ENCODE results near the gene CERCAM.
A peak's percentile ranks its signal among the peaks of the same experiment; 100 is the strongest.
"Not testable (repeated sequence)": the region's sequence is repeated elsewhere in the genome, so short reads cannot be mapped to it uniquely, and the experiment has no call there.

The CERCAM gene

DNA sequence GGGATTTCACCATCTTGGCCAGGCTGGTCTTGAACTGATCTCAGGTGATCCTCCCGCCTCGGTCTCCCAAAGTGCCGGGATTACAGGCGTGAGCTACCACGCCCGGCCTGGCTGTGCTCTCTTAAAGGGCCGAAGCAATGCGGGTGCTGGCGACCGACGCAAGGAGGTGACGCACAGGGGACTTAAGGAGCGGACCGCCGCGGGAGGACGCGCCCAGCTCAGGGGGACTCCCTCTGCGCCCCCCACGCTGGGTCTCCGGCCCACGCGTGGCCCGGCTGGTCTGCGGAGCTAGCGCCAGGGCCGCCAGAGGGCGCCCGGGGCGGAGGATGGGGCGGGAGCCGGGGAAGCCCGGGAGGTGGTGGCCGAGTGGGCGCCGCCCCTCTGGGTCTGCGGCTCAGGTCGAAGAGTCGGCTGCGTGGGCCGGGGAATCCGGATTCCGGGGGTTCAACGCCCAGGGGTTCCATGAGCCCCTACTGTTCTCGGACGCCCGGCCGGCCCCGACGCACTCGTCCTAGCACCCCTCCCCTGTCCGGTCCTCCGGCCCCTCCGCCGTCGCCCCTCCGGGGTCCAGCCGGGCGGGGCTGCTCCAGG, 502 bp upstream of the CERCAM start:
- no peak for DNase-seq

- no peak for DNase-seq
Observed at GRCh38 chr9:128421482-128421996, 882 bp downstream of the CERCAM start.

DNA sequence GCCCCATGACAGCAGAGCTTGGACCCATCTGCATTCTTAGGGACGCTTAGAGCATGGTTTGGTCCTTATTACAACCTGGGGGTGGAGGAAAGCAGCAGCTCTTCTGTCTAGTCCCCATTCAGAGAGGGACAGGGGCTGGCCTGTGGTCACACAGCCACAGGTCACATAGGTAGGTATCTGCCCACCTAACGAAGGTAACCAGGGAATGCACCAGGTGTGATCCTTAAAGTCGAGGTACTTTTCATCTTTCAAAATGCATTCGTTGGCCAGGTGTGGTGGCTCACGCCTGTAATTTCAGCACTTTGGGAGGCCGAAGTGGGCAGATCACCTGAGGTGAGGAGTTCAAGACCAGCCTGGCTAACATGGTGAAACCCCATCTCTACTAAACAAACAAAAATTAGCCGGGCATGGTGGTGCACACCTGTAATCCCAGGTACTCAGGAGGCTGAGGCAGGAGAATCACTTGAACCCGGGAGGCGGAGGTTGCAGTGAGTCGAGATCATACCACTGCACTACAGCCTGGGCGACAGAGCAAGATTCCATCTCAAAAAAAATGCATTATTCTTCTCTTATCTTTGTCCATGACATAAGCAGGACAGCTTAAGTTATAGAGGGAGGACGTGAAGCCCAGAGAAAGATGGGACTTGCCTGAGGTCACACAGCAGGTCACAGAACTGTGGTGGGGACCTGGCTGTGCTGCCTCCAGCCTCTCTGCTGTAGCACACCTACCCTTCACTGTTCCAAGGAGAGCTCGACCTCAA, 1.5 kb downstream of the CERCAM start:
- not testable (repeated sequence) for DNase-seq

DNA sequence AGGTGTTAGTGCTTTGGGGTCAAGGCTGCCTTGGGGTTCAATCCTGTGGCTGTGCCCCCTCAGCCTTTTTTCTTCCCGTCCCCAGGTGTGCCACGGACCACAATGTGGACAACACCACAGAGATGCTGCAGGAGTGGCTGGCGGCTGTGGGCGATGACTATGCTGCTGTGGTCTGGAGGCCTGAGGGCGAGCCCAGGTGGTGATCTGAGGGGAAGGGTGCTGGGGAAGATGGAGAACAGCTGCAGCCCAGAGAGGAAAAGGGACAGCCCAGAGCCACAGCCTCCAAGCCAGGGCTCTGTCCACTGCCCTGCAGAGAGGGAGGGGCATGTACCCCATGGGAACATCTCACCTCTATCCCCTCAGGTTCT, 2.1 kb downstream of the CERCAM start:
- DNase-seq = no peak

GRCh38 chr9:128423356-128423755, 2.7 kb downstream of the CERCAM start:
- not testable (repeated sequence) for DNase-seq

- no peak for DNase-seq
Observed at GRCh38 chr9:128424268-128424780, 3.7 kb downstream of the CERCAM start.

- DNase-seq = no peak
Observed at GRCh38 chr9:128428644-128429512, 8.2 kb downstream of the CERCAM start.

DNA sequence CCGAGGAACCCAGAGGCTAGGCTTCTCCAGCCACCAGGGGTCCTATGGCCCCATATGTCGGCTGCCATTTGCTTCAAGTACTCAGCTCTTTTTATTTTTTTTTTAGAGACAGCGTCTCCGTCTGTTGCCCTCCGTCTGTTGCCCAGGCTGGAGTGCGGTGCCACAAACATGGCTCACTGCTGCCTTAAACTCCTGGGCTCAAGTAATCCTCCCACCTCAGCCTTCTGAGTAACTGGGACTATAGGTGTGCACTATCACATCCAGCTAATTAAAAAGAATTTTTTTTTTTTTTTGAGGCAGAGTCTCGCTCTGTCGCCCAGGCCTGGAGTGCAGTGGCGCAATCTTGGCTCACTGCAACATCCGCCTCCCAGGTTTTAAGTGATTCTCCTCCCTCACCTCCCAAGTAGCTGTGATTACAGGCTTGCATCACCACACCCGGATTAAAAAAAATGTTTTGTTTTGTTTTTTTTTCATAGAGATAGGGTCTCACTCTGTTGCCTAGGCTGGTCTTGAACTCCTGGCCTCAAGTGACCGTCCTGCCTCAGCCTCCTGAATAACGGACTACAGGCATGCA, 8.9 kb downstream of the CERCAM start:
- no peak for DNase-seq

DNA sequence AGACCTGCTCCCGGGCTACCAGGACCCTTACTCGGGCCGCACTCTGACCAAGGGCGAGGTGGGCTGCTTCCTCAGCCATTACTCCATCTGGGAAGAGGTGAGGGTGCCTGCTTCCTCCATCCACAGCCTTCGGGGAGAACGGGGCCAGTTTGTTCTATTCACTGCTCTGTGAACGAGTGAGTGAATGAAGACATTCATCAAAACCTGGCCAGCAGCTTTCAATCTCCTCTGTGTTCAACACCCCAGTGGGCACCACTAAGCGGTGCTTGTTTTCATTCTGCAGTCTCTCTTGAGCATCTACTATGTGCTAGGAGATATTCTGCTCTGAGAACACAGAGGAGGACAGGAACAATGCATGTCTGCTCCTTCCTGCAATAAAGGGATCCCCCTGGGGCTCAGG, 10.6 kb downstream of the CERCAM start:
- DNase-seq = no peak

DNA sequence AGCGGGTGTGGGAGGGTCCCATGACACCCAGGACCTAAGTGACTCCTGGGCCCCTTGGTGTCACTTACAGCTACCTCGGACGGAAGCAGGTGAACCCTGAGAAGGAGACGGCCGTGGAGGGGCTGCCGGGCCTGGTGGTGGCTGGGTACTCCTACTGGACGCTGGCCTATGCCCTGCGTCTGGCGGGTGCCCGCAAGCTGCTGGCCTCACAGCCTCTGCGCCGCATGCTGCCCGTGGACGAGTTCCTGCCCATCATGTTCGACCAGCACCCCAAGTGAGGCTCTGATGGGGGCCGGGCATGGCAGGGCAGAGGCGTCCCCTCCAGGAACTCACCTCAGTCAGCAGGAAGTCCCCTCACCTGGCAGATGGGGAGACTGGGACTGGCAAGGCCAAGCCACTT, 13.7 kb downstream of the CERCAM start:
- no peak for DNase-seq

DNA sequence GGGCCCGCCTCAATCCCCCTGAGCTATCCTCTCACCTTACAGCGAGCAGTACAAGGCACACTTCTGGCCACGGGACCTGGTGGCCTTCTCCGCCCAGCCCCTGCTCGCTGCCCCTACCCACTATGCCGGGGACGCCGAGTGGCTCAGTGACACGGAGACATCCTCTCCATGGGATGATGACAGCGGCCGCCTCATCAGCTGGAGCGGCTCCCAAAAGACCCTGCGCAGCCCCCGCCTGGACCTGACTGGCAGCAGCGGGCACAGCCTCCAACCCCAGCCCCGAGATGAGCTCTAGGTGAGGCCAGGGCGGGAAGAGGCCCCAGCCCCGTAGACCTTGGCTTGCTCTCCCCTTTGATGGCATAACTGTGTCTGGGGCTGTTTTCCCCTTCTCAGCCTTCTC, 15.0 kb downstream of the CERCAM start:
- DNase-seq = no peak

DNA sequence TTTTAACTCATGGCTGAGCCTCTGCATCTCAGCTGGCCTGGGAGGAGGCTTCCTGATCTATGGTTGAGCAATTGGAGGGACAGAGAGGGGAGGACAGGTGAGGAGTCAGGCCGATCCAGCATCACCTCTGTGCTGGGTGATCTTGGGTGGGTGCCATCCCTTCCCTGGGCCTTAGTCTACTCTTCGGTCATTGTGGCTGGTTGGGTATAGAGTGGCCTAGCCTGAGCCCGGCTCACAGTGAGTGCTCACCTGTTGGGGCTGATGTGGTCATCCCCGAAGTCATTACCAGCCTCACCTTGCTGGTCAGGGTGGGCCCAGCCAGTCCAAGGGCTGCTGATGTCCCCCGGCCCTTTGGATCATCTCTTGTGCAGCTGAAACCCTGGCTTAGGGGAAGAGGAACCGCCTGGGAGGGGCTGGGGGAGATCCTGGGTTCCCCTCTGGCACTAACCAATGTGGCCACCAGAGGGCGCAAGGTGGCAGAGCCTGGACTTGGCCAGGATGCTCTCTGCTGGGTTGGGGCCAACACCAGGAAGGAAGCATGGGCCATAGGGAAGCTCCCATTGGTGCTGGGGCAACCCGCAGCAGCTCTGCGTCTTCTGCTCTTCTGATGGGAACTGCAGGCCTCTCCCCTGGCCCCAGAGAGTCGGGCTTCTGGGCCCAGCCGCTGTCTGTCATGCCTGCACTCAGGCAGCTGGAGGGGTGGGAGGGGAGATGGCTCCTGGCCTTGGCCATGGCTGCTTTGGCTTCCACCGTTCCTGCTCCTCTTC, 17.9 kb downstream of the CERCAM start:
- DNase-seq = no peak

- no peak for DNase-seq
Observed at GRCh38 chr9:128439273-128439672, 18.6 kb downstream of the CERCAM start.

DNA sequence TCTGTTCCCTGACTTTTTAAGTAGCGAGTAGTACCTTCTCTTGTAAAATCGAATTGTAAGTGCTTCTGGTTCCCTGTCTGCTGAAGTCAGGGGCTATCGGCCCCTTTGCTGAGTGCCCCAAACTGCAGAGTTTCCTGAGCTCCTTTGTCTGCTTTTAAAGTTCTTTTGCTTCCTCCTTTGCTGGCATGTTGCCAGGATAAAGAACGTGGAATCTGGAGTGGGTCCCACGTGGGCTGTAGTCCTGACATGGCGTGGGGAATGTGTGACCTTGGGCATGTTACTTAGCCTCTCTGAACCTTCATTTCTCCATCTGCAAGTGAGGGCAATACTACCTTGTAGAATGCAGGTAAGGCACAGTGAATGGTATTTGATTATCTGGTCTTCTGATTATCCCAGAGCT, 21.5 kb downstream of the CERCAM start:
- no peak for DNase-seq

GRCh38 chr9:128446505-128446904, 25.8 kb downstream of the CERCAM start:
- not testable (repeated sequence) for DNase-seq

- DNase-seq = no peak
Observed at GRCh38 chr9:128448746-128449145, 28.1 kb downstream of the CERCAM start.

- DNase-seq = peak; percentile 32
Observed at GRCh38 chr9:128454991-128455390, 34.3 kb downstream of the CERCAM start.

- peak; percentile 90 for DNase-seq
Observed at GRCh38 chr9:128455849-128456612, 35.4 kb downstream of the CERCAM start, which contains the start of gene ODF2. Gene ODF2 (plus strand): TSS chr9:128456006. CDS start chr9:128456092, 86 bp downstream.

DNA sequence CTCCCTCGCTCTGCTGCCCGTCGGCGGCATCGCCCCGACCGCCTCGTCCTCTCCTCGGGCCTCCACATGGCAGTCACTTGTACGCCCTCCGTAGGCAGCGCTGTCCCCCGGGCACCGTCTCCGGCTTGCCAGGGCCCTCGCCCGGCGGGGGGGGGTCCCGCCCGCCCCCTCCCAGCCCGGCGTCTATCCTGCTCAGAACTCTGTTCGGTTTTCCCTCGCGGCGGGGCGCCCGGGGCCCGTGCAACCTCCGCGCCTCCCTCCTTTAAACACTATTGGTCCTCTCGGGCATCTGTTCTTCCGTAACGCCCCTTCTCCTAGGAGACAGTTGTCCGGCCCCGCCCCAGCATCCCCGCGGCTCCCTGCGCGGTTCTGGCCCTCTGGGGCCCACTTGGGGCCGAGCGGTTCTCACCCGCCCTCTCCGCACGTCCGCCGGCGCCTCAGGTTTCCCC, 36.0 kb downstream of the CERCAM start:
- DNase-seq = peak; percentile 45

DNA sequence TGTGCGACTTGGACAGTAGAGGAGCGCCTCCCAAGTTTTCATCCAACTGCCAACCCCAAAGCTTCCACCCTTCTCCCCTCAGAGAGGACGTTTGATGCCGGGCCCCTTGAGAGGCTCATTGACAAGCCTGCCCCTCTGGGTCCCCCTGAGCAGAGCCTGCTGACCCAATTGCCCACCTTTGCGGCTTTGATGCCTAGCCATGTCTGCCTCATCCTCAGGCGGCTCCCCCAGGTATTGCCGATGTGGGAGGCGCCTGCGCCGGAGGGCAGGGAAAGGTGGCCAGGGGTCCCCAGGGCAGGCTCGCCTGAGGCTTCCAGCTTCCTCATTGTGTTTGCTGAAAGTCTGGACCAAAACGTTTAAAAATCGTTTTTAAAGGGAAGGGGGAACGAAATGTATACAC, 36.5 kb downstream of the CERCAM start:
- no peak for DNase-seq

DNA sequence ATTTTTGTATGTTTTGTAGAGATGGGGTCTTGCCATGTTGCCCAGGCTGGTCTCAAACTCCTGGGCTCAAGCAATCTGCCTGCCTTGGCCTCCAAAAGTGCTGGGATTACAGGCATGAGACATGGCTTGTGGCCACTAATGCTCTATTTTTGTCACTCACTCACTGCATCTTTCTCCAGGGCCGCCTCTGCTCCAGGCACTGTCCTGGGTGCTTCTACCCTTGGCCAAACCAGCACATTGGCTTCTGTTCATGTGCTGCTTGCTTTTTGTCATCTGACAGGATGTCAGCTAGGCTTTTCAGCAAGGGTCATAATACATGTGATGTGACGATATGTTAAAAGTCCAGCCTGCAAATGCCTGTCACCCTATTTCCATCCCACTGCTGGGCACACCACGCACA, 38.4 kb downstream of the CERCAM start:
- no peak for DNase-seq
